Stimulated activated CD4-positive, alpha-beta T cell treated with anti-CD3 and anti-CD28 coated beads, Interleukin-12 subunit alpha, Interleukin-12 subunit beta, amount 100 ng/mL, for 4 hours (primary cell): ENCODE results near the gene OTOGL.
"Not testable (repeated sequence)": the region's sequence is repeated elsewhere in the genome, so short reads cannot be mapped to it uniquely, and the experiment has no call there.

ENCODE experiments used
- DNase-seq: peaks from one replicate; pipeline ENCODE4 v3.0.0-alpha.2; 2020

The OTOGL gene

DNA sequence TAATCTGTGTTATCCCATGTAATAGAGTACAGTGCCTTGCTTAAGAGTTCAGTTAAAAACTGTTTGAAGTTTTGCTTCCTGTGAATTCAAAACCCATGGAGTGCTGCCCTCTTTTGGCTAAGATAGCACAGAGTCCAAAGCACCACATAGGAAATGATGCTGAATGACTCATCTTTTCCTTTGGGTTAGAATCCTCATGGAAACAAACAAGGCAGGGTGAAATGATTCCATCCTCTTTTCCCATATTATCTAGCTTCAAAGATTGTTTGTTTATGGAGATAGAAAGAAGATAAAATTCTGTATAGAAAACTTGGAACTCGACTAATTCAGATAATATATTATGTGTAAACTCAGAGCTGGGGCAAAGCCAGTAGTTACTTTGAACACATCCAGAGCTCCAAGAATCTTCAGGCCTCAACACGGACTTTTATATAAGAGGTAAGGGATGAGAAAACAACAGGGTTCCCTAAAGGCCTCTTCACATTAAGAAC is 87.4 kb downstream of the OTOGL start:
- DNase-seq, result no peak

DNA sequence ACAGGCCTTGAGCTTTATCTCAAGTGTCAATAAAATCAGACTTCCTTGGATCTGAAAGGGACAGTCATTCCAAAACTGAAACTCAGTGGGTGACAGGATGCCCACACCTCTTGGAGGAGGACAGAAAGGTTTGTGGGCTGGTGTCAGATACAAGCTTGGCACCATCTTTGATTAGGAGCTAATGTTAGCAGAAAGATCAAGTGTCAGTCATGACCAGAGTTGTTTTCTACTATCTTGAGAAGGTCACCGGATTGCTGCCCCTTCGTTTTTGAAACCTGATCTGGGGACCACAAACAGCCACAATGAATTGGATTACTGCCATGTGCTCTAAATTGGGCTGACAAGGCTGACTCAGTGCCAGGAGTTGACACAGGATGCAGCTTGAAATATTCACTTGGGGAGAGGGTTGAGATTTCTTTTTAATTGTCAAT is 88.3 kb downstream of the OTOGL start:
- DNase-seq, result no peak

DNA sequence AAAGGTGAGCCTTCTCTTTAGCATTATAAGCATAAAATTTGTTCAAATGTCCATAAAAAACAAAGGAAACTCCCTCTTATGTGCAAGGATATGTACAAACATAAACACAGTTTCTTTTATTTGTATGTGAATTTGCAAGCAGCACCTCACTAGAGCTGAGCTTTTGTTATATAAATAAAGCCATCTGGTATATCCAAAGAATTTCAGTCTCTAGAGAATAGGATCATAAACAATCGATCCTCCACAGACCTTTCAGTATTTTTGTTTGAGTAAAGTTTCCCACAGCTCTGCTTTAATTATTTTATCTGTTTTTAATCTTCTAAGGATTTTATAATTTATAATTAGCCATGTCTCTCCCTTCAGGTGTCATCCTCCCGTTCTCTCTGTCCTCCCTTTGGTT is 89.2 kb downstream of the OTOGL start:
- DNase-seq, result no peak

GRCh38 chr12:80189241-80189640 is 89.9 kb downstream of the OTOGL start:
- DNase-seq, result no peak

- no peak for DNase-seq
Observed at GRCh38 chr12:80190001-80190400, 90.7 kb downstream of the OTOGL start.

GRCh38 chr12:80192087-80192486 is 92.8 kb downstream of the OTOGL start:
- DNase-seq, result no peak

- DNase-seq, result no peak
Observed at GRCh38 chr12:80193865-80194264, 94.5 kb downstream of the OTOGL start.

DNA sequence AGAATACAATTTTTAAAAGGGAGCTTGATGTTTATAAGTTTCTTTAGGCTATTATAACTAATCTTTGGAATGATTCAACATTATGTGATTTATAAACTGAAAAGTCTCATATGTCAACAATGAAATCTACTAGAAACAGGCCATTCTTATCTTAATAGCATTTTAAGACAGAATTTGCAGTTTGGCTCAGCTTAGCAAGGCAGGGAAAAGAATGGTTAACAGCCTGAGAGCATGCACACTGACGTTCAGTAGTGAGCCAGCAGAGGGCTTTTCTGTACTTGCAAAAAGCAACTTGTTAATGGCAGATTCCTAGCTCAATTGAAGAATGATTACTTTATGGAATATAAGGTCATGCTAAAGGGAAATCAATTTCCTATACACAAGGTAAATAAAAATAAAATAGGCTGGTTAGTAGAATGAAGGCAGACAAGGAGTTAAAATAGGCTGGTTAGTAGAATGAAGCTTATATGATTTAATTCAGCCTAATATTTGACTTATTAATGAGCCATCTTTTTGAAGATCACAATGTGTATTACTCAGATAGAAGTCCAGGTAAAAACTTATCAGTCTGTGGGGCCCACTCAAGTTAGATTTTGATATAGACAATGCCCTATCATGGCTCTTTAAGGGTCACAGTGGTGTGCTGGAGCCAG is 95.9 kb downstream of the OTOGL start:
- DNase-seq, result no peak

- DNase-seq, result no peak
Observed at GRCh38 chr12:80195737-80196136, 96.4 kb downstream of the OTOGL start.

DNA sequence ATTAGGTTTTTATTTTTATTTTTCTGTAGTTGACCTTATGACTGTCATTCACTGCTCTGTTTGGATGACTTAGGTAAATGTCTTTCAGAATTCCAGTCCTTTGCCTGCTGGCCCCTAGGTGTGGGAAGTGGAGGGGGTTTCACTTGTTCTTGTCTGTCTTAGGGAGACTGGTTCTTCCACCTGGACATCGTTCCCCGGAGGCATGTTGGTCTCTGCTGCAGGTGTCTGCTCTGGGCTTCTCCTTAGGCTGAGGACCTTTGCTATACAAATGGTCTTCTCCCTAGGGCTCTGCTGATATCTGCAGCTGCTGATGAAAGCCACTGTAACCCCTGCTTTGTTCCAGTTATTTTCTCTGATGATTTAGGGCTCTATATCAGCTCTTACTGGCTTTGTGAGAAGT is 97.1 kb downstream of the OTOGL start:
- DNase-seq, result no peak

GRCh38 chr12:80198782-80199337 is 99.5 kb downstream of the OTOGL start:
- DNase-seq, result no peak

DNA sequence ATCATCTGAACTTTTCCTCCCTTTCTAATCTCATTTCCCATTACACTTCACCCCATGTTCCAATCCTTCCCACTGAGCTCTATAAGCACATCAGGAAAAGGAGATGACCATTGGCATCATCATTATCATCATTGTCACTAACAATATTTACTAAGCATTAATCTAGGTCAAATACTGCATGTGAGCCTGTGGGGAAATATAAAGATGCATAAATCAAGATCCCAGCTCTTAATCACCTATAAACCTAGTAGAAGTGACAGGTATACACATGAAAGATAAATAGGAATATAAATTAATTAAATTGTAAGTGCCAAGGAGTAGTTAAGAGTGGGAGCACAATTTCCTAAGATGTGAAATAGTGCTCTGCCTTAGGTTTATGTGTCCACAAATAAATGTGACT is 100.6 kb downstream of the OTOGL start:
- DNase-seq, result no peak

DNA sequence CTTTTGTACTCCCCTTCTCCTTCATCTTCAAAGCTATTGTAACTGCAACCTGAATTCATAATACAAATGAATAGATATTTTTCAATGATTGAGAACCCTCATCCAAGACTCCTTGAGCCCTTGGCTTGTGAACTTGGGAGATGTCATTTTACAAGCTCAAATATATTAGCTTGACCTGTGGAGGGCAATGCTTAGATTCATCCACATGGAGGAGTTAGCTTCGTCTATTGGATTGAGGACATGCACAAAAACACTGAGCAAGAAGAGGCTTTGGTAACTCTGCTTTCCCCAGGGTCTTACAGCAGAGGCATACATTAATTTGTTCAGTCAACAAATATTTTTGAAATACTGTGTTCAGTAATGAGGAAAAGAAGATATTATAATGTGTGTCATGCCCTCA is 101.1 kb downstream of the OTOGL start:
- DNase-seq, result no peak

DNA sequence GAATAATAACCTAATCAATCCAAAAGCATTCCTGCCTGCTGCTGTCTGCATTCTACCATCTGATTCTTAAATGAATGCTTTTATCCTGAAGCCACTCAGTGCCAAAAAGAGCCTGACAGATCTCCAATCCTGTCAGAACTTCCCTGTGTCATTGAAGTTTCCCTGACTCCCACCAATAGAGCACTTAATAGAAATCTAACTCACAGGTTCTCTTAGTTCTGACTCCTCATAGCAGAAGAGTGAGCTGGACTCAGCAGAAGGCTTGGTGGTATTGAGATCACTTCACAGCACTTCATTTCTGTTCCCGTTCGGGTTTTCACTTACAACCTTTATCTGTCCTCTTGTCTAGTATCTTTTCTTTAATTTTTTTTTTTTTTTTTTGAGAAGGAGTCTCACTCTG is 102.6 kb downstream of the OTOGL start:
- DNase-seq, result no peak

DNA sequence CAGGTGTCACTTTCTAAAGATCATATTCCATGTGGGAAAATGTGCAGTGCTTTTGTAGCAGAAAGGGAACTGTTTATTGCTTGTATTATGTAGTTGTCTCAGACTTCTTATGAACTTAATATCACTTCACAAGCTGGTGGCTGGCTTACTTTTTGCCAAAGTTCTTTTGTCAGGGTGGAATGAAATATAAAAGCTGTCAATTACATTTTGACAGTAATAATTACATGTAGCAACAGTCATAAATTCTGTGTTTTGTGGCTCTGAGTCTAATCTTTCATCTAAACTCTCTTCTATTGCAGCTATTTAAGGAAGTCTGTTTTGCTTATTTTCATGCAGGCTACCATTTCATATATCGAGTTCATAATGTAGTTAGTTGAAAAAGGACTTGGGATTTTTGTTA is 106.6 kb downstream of the OTOGL start:
- no peak for DNase-seq

- no peak for DNase-seq
Observed at GRCh38 chr12:80208071-80208470, 108.7 kb downstream of the OTOGL start.

- no peak for DNase-seq
Observed at GRCh38 chr12:80211671-80212070, 112.3 kb downstream of the OTOGL start.

DNA sequence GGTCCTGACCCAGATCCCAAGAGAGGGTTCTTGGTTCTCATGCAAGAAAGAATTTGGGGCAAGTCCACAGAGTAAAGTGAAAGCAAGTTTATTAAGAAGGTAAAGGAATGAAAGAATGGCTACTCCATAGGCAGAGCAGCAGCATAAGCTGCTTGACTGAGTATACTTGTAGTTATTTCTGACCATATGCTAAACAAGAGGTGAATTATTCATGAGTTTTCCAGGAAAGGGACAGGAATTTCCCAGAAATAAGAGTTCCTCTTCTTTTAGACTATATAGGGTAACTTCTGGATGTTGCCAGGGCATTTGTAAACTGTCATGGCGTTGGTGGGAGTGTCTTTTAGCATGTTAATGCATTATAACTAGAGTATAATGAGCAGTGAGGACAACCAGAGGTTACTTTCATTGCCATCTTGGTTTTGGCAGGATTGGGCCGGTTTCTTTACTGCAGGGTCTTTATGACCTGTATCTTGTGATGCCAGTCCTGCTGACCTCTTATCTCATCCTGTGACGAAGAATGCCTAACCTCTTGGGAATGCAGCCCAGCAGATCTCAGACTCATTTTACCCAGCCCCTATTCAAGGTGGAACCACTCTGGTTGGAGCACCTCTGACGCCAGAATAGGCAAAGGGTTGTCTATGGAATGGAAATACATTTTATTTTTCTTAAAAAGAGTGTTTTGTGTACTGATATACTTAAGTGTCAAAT is 113.8 kb downstream of the OTOGL start:
- no peak for DNase-seq

- no peak for DNase-seq
Observed at GRCh38 chr12:80213871-80214270, 114.5 kb downstream of the OTOGL start.

DNA sequence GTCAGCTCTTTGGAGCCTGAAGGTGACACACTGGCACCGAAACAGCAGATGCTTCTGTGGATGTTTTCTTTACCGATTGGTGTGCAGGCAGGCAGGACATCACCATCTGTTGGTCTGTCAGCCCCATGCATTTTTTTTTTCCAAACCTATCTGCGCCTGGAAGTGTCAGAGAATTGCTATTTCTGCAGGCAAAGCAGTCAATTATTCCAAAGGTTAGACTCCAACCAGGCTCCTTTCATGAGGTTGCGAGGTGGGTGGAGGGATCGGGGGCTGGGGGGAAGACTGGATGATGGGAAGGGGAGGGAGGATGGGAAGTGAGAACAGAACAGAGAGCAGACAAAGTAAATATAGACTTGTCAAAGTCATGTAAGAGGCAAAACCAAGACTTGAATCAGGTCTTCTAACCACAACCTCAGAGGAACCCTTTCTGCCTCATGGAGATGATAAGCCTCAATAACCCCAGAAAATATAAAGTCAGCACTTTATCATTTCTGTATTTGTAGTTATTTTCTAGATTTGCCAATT is 117.7 kb downstream of the OTOGL start:
- no peak for DNase-seq

DNA sequence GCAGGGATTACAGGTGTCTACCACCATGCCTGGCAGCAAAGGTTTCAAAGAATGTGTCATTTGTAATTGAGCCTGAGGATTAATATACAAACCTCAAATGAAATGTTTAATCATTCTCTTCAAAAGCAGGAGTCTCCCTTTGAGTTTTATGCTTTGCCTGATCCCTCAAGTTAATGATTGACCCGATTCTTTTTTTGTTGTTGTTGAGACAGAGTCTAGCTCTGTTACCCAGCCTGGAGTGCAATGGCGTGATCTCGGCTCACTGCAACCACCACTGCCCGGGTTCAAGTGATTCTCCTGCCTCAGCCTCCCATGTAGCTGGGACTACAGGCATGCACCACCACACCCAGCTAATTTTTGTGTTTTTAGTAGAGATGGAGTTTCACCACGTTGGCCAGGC is 119.6 kb downstream of the OTOGL start:
- DNase-seq, result not testable (repeated sequence)

GRCh38 chr12:80219345-80219744 is 120.0 kb downstream of the OTOGL start:
- no peak for DNase-seq

DNA sequence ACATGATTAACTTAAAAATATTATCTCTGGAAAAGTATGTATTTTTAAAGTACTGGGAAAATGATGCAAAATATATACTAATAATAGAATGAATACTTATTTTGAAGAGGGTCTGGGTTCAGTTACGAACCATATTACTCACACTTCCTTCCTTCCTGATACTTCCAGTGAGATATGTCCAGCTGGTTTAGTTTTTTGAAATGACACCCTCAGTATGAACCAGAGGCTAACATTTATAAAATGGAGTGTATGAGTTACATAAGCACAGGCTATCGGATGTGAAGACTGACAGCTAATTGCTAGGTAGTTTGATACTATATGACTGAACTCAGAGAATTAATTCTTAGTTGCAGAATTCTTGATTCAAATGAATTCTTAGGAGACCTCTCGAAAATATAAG is 122.9 kb downstream of the OTOGL start:
- no peak for DNase-seq

GRCh38 chr12:80226576-80226975 is 127.2 kb downstream of the OTOGL start:
- DNase-seq, result no peak
